WERI-Rb-1 (cell line): ENCODE results near the gene SPATS1.
A peak's percentile ranks its signal among the peaks of the same experiment; 100 is the strongest.

Source experiments
- DNase-seq: peaks from one replicate; pipeline ENCODE4 v3.0.0-alpha.2; 2020
- H3K27ac ChIP-seq: fragments of 250-450 bp; sonication (Bioruptor Pico); 2 replicates; pipeline ENCODE4 v1.5.1; 2020; ENCODE audit warnings: mild to moderate bottlenecking, moderate library complexity
- H3K27me3 ChIP-seq: fragments of 250-450 bp; sonication (Bioruptor Pico); 2 replicates; pipeline ENCODE4 v1.5.1; 2021; ENCODE audit warnings: mild to moderate bottlenecking, low read depth, moderate library complexity; ENCODE audit not compliant: insufficient read depth, severe bottlenecking
- H3K36me3 ChIP-seq: fragments of 250-450 bp; sonication (Bioruptor Pico); 2 replicates; pipeline ENCODE4 v1.5.1; 2020; ENCODE audit warnings: mild to moderate bottlenecking, moderate library complexity
- H3K4me3 ChIP-seq: 2 replicates; pipeline ENCODE4 v1.5.1; 2011; ENCODE audit warnings: low read depth, mild to moderate bottlenecking, control low read depth, low read length
- H3K9me3 ChIP-seq: fragments of 250-450 bp; sonication (Bioruptor Pico); 2 replicates; pipeline ENCODE4 v1.5.1; 2021; ENCODE audit warnings: mild to moderate bottlenecking, moderate library complexity; ENCODE audit not compliant: severe bottlenecking
- CTCF ChIP-seq: IDR thresholded peaks from 2 replicates; pipeline ENCODE4 v1.5.1; 2011; ENCODE audit warnings: low read depth, mild to moderate bottlenecking, control low read depth, inconsistent platforms, low read length

The SPATS1 gene, protein sequence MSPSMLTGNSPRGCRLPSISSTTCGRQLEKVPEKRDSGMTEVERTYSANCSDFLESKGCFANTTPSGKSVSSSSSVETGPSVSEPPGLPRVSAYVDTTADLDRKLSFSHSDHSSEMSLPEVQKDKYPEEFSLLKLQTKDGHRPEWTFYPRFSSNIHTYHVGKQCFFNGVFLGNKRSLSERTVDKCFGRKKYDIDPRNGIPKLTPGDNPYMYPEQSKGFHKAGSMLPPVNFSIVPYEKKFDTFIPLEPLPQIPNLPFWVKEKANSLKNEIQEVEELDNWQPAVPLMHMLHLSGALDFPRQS

GRCh38 chr6:44342489-44342888 lies at the start of gene SPATS1:
Gene SPATS1 (plus strand): TSS chr6:44342650. CDS start chr6:44343096, 446 bp downstream.
- H3K27ac ChIP-seq = no peak within 1 kb of the TSS
- H3K9me3 ChIP-seq = no peaks in the 10 kb centered on the region
- no peak for DNase-seq
- TF ChIP-seq CTCF = no peak
- H3K36me3 ChIP-seq = no peaks in the 10 kb centered on the region
- H3K4me3 ChIP-seq = no peak within 1 kb of the TSS
- H3K27me3 ChIP-seq = no peaks in the 10 kb centered on the region

- no peaks in the 10 kb centered on the region for H3K27me3 ChIP-seq
- TF ChIP-seq CTCF = no peak
- H3K27ac ChIP-seq = no peak overlapping the region
- DNase-seq = peak; percentile 5
- no peak overlapping the region for H3K4me3 ChIP-seq
- no peaks in the 10 kb centered on the region for H3K36me3 ChIP-seq
- no peaks in the 10 kb centered on the region for H3K9me3 ChIP-seq
Observed at GRCh38 chr6:44292661-44293365, 49.6 kb upstream of the SPATS1 start.

- Histone ChIP-seq H3K4me3 (no peak overlapping the region), H3K27me3 (no peaks in the 10 kb centered on the region), H3K27ac (no peak overlapping the region), H3K9me3 (no peaks in the 10 kb centered on the region), H3K36me3 (peaks cover 10% of the 10 kb centered on the region)
- no peak for DNase-seq
- TF ChIP-seq CTCF = no peak
Observed at GRCh38 chr6:44294832-44295791, 47.3 kb upstream of the SPATS1 start.

- Histone ChIP-seq H3K36me3 (peaks cover 31% of the 10 kb centered on the region), H3K27ac (peak overlapping the region; percentile 18), H3K27me3 (no peaks in the 10 kb centered on the region), H3K9me3 (no peaks in the 10 kb centered on the region), H3K4me3 (peak overlapping the region; percentile 60)
- peak; percentile 73 for DNase-seq
- TF ChIP-seq CTCF = no peak
Observed at GRCh38 chr6:44297063-44298038, 45.1 kb upstream of the SPATS1 start.
